Motor neuron (in vitro differentiated cells): ENCODE measurements around the gene CALCA. TPM values are rescaled to one million over a fixed set of nuclear protein-coding genes. Genes with fewer than 3 reads are reported as not detected.

Source experiments
- ATAC-seq, 8 experiments: fragments of 200-7000 bp; cut with Tn5 transposase; replicated peaks in 6 of 8; 2 replicates each; pipeline ENCODE4 v1.8.0; 2021; ENCODE audit warnings: mild to moderate bottlenecking in 8 of 8, moderate library complexity in 8 of 8
- H3K27ac ChIP-seq, 2 donors: fragments of 250-450 bp; sonication (Bioruptor Pico); 2 replicates each; pipeline ENCODE4 v1.9.0; 2021; ENCODE audit warnings: antibody characterized with exemption in 2 of 2, mild to moderate bottlenecking in 2 of 2, moderate library complexity in 1 of 2
- H3K4me1 ChIP-seq, 2 donors: fragments of 250-450 bp; sonication (Bioruptor Pico); replicated peaks in 1 of 2; 2 replicates each; pipeline ENCODE4 v1.6.1; 2021; ENCODE audit warnings: antibody characterized with exemption in 2 of 2, mild to moderate bottlenecking in 2 of 2, moderate library complexity in 1 of 2
- H3K4me3 ChIP-seq, 5 donors: fragments of 250-450 bp; sonication (Bioruptor Pico); 2 replicates each; pipeline ENCODE4 v1.9.0; 2021; ENCODE audit warnings: antibody characterized with exemption in 5 of 5, mild to moderate bottlenecking in 5 of 5, moderate library complexity in 4 of 5
- WGBS, 10 experiments: fragments of 450-650 bp; shearing (Covaris generic); methylation state at CpG; one replicate each; pipeline ENCODE4 v1.0.0; 2022; 5-methylcytosine and 5-hydroxymethylcytosine counted together
- in situ Hi-C, 9 experiments: fragments of 400-800 bp; cut with MboI; loops; one replicate each; pipeline ENCODE4 v1.15.0; 2021; ENCODE audit warnings: low sequenced_read_pairs in 9 of 9, low pct_unique_long_range_greater_than_20kb in 2 of 9; ENCODE audit not compliant: unreplicated experiment in 9 of 9
- total RNA-seq, 8 experiments: library from RNA; unstranded; fragments of 300-600 nt; gene quantifications; 2 replicates each; pipeline versions ENCODE4 v1.2.3 to v1.2.4, GENCODE V29; 2022

Gene CALCA
- total RNA-seq, 8 experiments from 2014 or later: 1.7 to 177 (median 6.1) TPM

GRCh38 chr11:14973621-14974514 is 1.7 kb upstream of the CALCA start:
- peaks cover 10 to 16% of the 10 kb centered on the region in 2 donors for H3K4me1 ChIP-seq
- H3K27ac ChIP-seq: no peak overlapping the region
- in situ Hi-C loops: no loop called here
- H3K4me3 ChIP-seq: peak overlapping the region; percentile 18 to 29 (median 26)
- 0 to 5% (median 3%) methylated on average over 2 to 13 of the region's 64 CpGs; no CpG with 5 or more reads in 5 of the 10 experiments for WGBS, 10 experiments
- peak; percentile 8 to 68 (median 59) for ATAC-seq

GRCh38 chr11:14972581-14973495 is 687 bp upstream of the CALCA start:
- ATAC-seq: peak in 2 of 8 experiments; percentile 4 to 10
- Histone ChIP-seq H3K27ac (no peak overlapping the region), H3K4me1 (peaks cover 10 to 16% of the 10 kb centered on the region in 2 donors), H3K4me3 (peak overlapping the region in 3 of 5 donors; percentile 18 to 29 (median 28))
- 4 to 60% (median 30%) methylated on average over 2 to 12 of the region's 22 CpGs; no CpG with 5 or more reads in 3 of the 10 experiments for WGBS, 10 experiments
- in situ Hi-C loops: no loop called here

- in situ Hi-C loops: no loop called here
- ATAC-seq: peak; percentile 24 to 73 (median 41)
Observed at GRCh38 chr11:14969901-14970323, 2.2 kb downstream of the CALCA start.

GRCh38 chr11:14967581-14968243 is 4.4 kb downstream of the CALCA start:
- Histone ChIP-seq H3K4me1 (peaks cover 0 to 7% of the 10 kb centered on the region in 2 donors), H3K4me3 (no peak overlapping the region), H3K27ac (no peak overlapping the region)
- ATAC-seq: no peak
- WGBS, 10 experiments: 0 to 86% (median 37%) methylated on average over 1 to 3 of the region's 5 CpGs; no CpG with 5 or more reads in 3 of the 10 experiments
- in situ Hi-C loops: no loop called here

More at GRCh38 chr11:14969901-14970323, 2.2 kb downstream of the CALCA start:
- Histone ChIP-seq H3K27ac (no peak overlapping the region), H3K4me3 (no peak overlapping the region), H3K4me1 (peaks cover 4 to 10% of the 10 kb centered on the region in 2 donors)
- 17 to 60% (median 33%) methylated on average over 1 to 2 of the region's 7 CpGs; no CpG with 5 or more reads in 6 of the 10 experiments for WGBS, 10 experiments

GRCh38 chr11:14956111-14956510 is 16.0 kb downstream of the CALCA start:
- in situ Hi-C loops: no loop called here
- H3K4me1 ChIP-seq: no peaks in the 10 kb centered on the region
- 20 to 100% (median 69%) methylated on average over 1 to 2 of the region's 2 CpGs; no CpG with 5 or more reads in 1 of the 10 experiments for WGBS, 10 experiments
- H3K27ac ChIP-seq: no peak overlapping the region
- no peak overlapping the region for H3K4me3 ChIP-seq
- no peak for ATAC-seq

- Histone ChIP-seq H3K4me1 (no peaks in the 10 kb centered on the region), H3K27ac (no peak overlapping the region), H3K4me3 (no peak overlapping the region)
- ATAC-seq: no peak
- in situ Hi-C loops: no loop called here
Observed at GRCh38 chr11:14954581-14954980, 17.6 kb downstream of the CALCA start.

GRCh38 chr11:14953904-14954303 is 18.2 kb downstream of the CALCA start:
- in situ Hi-C loops: no loop called here
- no peak overlapping the region for H3K4me3 ChIP-seq
- H3K27ac ChIP-seq: no peak overlapping the region
- no peak for ATAC-seq
- H3K4me1 ChIP-seq: no peaks in the 10 kb centered on the region

GRCh38 chr11:14949437-14950147 is 22.6 kb downstream of the CALCA start:
- Histone ChIP-seq H3K4me1 (no peaks in the 10 kb centered on the region), H3K4me3 (no peak overlapping the region), H3K27ac (no peak overlapping the region)
- ATAC-seq: peak in 3 of 8 experiments; percentile 80 to 97 (median 87)
- WGBS, 10 experiments: 0 to 90% (median 74%) methylated on average over 1 to 4 of the region's 4 CpGs; no CpG with 5 or more reads in 1 of the 10 experiments
- in situ Hi-C loops: no loop called here

GRCh38 chr11:14942745-14943144 is 29.4 kb downstream of the CALCA start:
- in situ Hi-C loops: no loop called here
- H3K27ac ChIP-seq: no peak overlapping the region
- no peak for ATAC-seq

GRCh38 chr11:14938936-14939335 is 33.2 kb downstream of the CALCA start:
- peak in 2 of 8 experiments; percentile 81 to 91 for ATAC-seq
- Histone ChIP-seq H3K4me1 (no peaks in the 10 kb centered on the region), H3K4me3 (no peak overlapping the region), H3K27ac (no peak overlapping the region)
- WGBS, 10 experiments: 60 to 86% (median 80%) methylated on average over 1 of the region's 1 CpG; no CpG with 5 or more reads in 7 of the 10 experiments
- in situ Hi-C loops: no loop called here

More at GRCh38 chr11:14942745-14943144, 29.4 kb downstream of the CALCA start:
- WGBS, 10 experiments: 24 to 100% (median 60%) methylated on average over 1 to 3 of the region's 3 CpGs; no CpG with 5 or more reads in 3 of the 10 experiments
- no peaks in the 10 kb centered on the region for H3K4me1 ChIP-seq
- H3K4me3 ChIP-seq: no peak overlapping the region

- Histone ChIP-seq H3K4me3 (no peak overlapping the region), H3K4me1 (no peaks in the 10 kb centered on the region), H3K27ac (no peak overlapping the region)
- no peak for ATAC-seq
- WGBS, 10 experiments: 20 to 100% (median 50%) methylated on average over 1 of the region's 1 CpG; no CpG with 5 or more reads in 7 of the 10 experiments
- in situ Hi-C loops: no loop called here
Observed at GRCh38 chr11:14934641-14935351, 37.4 kb downstream of the CALCA start.
